Kidney tubule cell (primary cell): ENCODE data around the gene MEF2D.

ENCODE experiments used
- DNase-seq: peaks from one replicate; pipeline ENCODE4 v3.0.0-alpha.2; 2018; ENCODE audit warnings: low spot score

Gene MEF2D

DNA sequence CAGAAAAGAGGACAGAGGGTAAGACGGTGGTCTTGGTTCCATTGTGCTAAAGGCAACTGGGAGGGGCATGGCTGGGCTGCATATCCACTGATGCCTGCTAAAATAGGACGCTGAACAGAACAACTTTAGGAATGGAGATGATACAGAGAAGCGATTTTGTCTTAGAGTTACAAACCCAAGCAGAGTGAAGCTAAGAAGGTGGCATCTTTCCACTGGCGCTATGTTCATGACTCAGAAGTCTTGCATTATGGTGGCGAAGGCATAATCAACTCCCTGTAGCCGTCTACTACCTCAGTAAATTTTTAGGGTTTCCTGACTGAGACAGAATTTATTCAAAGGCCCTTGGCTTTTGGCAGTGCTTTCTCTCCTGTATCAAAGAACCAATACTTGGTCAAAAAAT, 57.3 kb downstream of the MEF2D start:
- no peak for DNase-seq

DNA sequence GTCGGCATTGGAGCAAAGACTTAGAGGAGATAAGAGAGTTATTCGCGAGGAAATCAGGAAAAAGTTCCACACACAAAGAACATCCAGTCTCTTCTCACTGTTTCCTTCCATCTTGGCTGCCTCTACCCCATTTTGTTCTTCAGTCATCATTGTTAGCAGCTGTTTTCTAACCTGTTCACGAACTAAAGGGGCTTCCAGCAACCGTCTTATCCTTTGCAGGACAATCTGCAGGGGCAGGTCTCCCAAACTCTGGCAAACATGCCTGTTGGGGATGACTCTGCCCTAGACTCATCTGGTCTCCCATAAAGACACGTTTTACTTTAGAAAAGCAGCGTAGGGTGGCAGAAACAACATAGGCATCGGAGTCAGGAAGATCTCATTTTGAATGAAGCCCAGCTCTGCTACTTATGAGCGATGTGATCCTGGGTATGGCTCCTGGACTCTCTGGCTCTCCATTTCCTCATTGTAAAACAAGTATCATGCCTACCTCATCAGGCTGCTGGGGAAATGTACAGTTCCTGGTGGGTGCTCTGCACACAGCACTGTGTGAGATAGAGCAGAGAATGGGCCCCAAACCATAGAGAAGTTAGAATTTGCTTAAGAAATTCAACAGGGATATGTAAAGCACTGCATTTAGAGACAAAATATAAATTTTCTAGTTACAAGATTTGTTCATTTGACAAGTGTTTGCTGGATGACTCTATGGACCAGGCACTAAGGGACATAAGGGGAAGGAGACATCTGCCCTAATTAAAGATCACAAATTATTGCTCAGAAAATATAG, 59.7 kb downstream of the MEF2D start:
- no peak for DNase-seq

DNA sequence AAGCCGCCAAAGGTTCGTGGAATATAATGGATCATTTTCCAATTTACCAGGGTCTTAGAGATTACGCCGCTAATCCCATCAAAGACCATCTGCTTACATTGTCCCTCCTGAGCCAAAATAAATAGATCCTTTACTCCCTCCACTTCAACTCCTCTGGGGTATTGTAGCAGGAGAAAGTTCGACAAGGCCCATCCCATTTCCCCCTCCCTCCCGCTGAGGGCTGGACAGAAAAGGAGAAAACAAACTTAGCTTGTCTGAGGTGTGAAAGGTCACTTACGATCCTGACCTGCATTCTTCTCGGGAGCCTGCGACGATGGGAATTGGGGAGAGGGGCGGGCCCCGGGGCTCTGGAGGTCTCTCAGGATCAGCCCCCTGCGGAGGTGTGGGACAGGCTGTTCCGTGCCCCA, 60.8 kb downstream of the MEF2D start:
- DNase-seq: no peak

DNA sequence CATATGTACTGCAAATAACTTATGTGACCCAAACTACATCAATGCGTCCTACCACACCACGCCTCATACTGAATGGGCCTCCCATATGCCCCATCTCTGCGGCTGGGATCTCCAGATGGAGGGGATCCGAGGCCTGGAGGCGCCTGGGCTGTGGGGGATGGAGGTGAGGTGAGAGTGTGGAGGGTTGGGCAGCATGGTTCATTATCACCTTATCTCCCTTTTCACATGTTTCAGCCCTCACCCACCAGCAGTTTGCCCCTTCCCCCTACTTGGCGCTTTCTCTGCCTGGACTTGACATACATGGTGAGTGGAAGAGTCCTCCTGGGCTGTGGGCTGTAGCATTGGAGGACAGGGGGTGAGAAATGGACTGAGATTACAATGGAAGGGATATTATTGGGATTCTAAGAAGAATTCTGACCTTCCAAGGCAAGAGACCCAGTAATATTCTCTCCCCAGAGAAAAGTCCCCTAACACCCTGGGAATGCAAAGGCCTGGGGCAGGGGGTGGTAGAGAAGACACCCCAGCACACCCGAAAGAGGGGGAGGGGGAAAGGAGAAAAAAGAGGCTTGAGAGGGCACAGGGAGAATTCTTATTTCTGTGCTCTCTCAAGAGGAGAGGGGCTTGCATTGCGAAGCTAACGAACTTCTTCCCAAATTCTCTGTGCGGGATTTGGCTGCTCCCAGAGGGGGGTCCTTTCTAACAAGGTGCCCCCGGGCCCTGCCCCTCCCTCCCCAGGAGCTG, 61.4 kb downstream of the MEF2D start:
- no peak for DNase-seq

DNA sequence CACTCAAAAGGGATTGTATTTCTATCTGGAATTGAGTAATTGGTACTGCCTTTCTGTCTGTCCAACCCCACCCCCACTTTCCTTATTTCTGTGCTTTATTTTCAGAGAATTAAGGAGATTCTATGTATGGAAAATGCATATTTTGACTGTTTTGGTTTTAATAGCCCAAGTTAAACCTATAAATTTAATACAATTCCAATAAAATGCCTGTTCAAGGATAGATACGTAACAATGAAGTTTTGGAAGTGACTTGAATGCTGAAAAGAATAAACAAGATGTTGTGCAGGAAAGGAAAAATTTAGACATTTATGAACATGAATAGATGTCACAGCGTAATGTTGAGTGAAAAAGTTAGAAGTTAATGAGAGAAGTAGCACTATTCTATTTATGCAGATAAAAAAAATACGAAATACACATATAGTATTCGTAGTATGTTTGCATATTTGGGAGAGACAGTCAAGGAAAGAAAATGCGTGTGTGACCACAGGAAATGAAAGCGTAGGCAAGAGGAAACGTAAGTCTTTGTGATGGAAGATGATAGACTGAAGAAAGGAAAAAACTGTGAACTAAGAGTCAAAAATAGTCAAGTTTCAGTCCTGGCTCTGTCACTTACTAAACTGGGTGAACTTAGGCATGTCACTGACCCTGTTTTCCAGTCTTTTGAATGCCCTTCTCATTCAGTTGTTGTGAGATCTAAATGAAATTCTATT, 62.1 kb downstream of the MEF2D start:
- no peak for DNase-seq

DNA sequence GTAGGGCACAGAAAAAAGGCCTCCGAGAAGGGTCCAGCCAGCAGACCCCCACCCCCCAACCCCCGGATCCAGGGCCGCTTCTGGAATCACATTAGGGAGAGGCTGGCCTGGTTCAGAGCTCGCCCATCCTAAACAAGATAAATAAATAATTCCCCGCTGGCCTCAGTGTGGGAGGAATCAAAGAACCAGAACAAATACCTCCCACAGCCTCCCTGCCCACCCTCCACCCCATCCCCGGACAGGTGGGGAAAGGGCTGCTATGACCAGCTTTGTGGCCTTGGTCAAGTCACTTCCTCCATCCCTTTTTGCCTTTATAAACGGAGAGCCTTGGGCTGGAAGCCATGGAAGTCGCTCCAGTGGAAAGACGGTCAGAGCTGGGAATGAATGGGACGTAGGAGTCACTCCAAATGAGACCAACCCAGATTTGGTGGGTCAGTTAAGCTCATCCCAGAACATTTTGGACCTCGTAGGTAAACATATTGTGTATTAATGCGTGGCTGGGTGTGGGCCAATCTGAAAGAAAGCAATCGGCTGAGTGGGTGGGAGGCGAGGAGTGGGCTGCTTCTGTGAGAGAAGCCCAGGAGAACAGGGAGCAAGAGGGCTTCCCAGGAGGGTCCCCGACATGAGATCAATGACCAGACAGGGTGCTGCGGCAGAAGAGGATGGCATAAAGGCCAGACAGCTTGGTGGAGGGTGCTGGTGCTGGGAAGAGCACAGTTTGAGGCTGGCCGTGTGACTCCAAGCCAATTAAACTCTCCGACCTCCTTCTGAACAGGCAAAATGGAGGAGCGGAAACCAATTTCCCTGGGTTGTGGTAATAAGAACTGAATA, 63.3 kb downstream of the MEF2D start:
- no peak for DNase-seq

DNA sequence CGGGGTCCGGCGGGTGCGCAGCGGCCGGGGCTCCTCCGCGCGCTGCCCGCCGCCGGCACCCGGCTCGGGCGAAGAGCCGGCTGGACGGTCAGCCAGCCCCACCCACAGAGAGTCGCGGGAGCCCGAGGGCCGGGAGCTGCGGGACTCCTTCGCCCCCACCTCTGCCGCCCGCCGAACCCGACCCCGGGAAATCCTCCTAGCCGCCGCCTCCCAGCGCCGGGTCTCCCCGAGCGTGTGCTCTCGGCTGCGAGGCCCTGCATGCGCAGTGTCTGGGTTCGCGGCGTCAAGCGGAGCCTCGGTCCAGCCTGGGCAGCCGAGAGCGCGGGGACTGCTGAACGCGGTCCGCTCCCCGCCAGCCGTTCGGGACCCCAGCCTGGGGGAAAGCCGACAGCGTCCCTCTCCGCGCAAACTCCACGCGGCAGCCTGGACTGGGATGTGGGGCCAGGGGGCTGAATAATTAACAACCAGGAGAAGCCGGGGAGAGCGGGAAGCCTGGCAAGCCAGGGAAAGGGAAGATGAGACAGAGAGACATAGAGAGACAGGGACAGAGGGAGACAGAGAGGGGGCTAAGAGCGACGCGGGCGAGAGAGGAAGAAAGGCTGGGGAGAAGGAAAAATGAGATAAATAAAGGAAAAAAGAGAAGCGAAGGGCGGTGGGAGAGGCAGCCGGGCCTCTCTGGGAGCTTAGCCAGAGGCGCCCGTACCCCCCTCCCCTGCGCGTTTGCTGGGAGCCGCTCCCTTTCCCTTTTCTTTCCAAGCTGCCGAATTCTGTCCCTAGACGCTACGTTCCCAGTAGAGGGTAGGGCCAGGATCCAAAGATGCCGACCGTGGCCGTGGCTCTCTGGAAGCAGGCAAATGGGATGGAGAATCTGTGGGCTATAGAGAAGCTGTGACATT, 64.2 kb downstream of the MEF2D start:
- no peak for DNase-seq

DNA sequence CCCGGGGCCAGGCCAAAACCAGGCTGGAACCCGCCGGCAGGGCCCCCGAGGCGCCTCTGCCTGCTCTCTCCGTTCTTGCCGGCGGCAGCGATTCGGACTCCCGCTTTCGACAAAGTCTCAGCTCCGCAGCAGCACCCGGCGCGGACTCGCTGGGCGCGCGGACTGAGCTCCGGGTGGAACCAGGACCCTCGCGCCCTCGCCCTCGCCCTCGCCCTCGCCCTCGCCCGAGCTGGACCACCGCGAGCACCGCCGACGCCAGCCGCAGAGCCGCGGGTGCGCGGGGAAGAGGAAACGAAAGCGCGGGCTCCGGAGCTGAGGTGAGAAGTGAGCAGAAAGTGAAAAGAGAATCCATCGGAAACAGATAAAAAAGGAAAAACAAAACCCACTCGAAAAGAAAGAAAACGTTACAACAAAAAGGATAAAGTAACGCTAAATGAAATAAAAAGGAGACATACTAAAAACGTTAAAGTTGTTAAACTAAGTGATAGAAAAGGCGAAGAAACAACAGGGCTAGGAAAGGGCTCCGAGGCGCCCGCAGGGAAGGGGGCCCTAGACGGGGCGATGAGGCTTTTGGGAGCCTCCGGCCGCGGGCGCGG, 64.9 kb downstream of the MEF2D start:
- DNase-seq: no peak

DNA sequence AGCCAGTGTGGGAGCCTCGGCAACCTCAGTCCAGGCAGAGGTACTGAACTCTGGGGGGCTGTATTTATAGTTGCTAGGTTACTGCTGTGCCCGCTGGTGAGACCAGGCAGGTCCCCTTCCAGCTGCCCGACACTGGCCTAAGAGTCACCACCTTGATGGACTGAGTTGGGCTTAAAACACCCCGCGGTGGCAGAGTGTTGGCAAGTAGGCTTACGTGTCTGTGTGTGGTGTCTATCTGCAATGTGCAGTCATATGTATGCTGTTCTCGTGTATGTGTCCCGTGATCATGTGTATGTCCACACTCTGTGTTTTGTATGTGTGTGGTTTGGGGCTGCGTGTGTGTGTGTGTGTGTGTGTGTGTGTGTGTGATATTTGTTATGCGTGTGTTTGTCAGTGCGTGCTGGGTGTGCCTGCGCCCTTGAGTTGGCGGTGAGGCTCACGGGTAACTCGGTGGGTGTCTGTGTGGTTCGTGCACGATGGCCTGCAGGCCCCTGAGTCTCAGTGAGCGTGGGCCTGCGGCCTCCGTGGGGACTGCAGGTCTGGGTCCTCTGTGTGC, 65.5 kb downstream of the MEF2D start:
- DNase-seq: no peak

DNA sequence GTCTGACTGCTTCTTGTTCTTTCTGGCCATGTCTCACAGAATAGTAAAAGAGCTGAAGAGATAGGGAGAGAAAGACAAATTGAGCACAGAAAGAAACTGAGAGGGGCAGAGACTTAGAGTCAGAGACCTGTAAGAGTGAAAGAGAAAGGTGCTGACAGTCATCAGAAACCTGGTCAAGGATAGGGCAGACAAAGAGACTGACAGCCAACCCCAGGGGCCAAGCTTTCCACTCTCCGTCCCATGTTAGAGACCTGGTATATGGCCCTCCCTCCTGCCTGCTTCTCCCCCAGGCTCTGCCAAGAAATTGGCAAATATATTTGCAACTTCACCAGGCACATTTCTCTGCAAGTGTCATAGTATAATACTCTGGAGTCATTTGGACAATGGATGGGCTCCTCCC, 67.0 kb downstream of the MEF2D start:
- DNase-seq: no peak

DNA sequence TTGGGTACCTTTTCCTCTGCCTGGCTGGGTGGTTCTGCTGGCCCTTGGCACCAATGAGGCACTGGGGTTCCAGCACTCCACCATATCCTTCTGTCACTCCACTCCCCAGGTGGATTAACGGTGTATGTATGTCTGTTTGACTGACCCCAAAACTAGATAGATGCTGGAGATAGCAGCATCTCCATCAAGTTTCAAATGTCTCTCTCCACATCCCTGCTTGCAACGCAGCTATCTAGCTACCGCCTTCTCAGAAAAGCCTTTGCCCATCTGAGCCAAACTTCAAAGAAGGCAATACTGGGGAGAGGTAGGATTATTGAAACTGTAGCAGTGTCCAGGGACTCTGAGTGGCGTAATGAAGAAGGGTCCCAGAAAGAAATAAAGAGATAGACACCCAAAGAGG, 67.5 kb downstream of the MEF2D start:
- no peak for DNase-seq

DNA sequence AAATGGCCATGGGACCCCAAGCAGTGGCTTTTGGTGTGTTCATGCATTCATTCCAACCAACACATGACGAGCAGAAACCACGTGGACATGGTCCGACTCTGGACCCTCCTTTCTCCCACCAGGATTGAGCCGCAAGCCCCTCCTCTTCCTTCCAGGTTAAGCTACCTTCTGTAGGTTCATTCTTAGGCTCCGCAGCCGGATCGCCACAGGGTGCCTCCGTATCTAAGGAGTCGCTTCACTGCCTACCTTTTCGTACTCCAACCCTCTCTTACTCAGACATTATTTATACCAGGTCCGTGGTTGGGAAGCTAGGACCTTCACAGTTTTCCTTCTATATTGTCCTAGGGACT, 67.9 kb downstream of the MEF2D start:
- DNase-seq: no peak

DNA sequence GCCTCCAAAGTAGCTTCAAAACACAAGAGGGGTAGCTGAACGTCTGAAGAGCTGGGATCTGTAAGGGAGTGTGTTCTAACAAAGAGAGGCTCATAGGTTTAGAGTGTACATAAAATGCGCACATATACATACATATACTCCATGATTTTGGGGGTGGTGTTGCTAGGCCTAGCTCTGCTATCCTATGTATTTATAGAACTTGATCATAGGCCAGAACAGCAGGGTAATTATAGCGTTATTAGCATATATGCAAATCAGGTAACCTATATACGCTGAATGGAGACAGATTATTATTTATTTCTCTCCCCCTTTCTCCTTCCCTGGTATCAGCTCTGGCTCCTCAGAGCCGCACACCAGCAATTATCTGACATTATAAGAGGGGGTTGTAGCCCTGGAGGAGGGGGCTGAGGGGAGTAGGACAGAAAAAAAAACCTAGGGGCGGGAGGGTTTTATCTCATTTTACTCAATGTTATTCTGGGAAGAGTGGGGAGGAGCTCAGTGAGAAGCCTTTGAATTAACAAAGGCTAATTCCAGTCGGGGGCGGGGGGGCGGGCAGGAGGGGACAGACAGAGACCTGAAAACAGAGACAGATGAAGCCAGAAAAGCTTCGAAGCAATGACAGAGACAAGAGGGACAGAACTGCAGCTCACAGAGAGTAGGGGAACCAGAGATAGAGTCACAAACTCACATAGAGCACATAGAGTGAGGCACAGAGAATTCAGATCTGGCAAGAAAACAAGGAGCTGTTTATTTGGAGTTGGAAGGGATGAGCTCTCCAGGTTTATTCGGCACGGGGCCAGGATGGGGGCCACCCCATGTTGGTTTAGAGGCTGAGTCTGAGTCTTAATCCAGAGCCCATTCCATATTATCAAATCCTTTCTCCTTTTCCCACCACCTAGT, 68.6 kb downstream of the MEF2D start:
- no peak for DNase-seq

DNA sequence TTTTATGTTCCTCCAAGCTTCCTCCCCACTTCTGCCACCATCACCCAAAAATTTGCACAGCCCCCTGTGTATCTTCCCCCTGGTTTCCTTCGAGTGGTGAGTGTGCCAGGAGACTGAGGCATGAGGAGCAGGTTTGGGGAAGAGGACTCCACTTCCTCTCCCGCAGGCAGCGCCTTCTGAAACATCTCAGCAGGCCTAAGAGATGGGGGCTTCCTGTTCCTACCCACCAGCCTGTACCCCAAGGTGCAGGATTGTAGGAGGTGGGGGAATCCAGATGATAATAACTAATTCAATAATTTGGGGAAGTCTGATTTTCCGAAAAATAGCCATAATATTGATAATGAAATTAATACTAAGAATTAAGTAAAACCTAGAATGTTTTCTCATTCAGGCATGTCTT, 69.2 kb downstream of the MEF2D start:
- no peak for DNase-seq

DNA sequence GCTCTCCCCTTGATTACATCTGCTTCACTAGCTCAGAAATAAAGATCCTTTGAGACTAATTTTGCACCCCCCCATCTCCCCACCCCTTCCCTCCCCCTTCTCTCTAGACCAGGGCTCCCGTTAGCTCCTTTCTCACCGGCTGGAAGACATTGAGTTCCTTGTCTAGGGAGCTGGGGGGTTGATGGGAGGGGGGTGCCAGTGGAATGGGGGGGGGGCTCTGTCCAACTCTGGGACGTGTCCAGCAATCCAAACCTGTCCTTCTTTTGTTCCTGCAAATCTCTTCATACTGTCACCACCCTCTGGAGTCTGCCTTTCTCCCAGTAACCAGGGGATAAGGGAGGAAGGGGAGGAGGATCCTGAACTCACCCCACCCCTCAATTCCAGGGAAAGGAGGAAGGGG, 69.7 kb downstream of the MEF2D start:
- no peak for DNase-seq

DNA sequence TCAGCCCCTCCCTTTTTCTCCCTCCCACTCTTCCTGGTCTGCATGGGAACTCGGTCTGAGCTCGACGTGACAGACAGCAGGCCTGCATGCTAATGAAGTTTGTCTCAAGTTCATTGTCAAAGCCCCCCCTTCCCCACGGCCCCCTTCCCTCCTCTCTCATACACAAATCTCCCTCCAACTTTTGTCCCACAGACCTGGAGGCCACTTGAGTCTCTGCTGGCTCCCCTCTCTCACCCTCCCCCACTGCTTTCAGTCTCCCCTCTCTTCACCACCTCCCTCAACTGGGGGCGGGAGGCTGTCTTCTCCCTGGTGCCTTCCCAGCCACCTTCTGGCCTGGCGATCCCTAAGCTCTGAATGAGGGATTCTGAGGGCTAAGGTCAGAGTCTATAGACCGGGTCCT, 70.3 kb downstream of the MEF2D start:
- DNase-seq: no peak

DNA sequence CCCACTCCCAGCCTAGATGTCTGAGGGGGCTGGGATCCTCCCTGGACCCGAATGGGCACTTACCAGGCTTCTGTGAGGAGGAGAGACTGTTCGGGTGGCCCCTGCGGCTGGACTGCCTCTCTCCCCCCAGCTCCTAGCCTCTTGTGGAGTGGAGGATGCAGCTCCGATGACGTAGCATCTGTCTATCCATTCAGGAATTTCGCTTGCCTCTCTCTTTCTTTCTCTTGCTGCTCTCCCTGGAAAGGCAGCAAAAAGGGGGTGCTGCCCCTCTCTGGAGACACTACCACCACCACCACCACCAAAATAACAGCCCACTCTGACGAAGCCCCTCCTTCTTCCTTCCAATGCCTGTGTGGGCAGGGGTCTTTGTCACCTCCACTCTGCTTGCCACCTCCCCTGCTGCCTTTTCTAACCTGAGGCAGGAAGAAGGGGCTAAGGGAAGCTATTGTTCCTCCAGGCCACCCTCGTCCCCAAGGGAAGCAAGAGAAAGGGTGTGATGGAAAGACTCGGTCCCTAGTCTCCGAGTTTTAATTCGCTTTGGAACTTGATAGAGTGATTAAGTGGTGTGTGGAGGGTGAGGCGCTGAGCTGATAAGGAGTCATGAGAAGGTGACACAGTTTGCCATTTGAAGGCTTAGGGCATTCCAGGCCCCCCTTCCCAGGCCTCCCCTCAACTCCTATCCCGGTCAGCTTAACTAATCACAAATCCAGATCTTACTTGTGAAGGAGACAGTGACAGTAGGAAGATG, 71.1 kb downstream of the MEF2D start:
- DNase-seq: no peak

DNA sequence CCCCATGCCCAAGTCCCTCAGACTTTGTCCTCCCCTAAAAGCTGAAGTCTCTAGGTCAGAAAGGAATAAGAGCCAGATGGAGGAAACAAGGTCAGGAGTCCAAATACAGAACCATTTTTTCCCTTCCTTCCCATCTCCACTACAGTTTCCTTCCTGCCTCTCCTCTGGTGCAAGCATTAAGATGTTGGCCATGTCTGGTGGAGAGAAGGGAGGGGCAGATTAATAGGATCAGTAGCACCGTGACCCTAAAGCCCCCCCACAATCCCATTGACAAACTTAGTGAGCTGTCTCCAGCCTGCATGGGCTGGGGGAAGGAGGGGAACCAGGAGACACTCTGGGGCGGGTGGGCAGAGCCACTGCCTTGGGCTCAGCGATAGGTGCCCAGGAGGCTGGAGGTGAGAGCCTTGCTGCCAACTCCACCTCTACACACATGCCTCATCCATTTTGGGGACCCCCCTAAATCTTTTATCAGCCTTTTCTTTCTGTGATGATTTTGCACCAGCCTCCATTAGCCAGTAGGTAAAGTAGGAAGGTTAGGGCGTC, 71.8 kb downstream of the MEF2D start:
- no peak for DNase-seq
